ENCODE results near the gene MMP23B.
"Not testable (repeated sequence)": the region's sequence is repeated elsewhere in the genome, so short reads cannot be mapped to it uniquely, and the experiment has no call there.

MMP23B gene

DNA sequence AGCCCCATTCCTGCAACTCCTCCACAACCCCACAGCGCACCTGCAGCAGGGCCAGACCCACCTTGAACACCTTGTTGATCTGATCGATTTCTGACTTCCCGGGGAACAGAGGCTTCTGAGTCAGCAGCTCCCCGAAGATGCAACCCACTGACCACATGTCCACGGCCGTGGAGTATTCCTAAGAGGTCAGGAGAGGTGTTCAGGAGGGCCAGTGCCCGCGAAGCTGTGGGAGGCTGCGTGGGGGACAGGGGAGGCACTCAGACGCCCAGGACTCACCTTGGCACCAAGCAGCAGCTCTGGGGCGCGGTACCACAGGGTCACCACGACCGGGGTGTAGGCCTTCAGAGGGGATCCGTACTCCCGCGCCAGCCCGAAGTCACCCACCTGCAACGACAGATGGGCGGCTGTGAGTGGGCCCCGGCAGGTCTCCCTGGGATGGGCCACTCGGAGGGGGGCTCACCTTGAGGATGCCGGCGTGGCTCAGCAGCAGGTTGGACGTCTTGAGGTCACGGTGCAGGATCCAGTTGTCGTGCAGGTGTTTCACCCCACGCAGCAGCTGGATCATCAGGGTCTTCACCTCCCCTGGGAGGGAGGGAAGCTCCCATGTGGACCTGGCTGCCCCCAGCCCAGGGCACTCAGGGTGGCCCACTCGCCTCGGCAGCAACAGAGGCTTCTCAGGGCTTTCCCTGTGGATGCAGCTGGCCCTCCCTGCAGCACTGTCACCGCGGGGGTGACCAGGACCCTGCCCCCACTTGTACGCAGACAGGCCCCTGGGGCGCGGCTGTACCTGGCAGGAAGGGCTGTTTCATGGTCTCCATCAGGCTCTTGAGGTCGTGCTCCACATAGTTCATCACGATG, 4.9 kb downstream of the MMP23B start:
- not testable (repeated sequence) for DNase-seq

DNA sequence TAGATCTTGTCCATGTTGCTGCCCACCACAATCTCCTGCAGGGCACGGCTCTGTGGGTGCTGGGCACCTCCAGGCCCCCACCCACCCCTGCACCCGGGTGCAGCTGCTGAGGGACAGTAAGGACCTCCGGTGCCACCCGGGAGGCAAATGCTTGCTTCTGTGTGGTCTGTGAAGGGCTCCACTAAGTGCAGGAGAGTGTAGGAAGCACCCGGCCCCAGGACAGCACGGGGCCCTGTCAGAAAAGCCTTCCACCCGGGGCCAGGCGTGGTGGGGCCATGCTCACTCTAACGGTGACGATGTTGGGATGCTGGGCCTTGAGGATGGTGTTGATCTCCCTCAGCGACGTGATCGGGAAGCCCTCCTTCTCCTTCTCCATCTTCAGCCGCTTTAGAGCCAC, 5.5 kb downstream of the MMP23B start:
- not testable (repeated sequence) for DNase-seq

DNA sequence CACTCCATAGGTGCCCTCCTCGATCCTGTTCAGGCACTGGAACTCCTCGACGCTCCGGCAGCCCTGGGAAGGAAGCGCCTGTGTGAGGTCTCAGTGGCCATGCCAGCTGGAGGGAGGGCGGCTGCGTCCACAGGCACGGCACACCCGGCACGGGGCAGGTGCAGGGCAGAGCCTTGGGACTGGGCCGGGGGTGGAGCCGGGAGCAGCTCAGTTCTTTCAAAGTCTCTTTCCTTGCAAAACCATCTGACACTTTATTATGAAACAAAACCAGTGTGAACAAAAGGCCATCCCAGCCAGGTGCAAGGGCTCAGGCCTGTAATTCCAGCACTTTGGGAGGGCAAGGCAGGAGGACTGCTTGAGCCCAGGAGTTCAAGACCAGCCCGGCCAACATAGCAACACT, 6.6 kb downstream of the MMP23B start:
- not testable (repeated sequence) for DNase-seq

DNA sequence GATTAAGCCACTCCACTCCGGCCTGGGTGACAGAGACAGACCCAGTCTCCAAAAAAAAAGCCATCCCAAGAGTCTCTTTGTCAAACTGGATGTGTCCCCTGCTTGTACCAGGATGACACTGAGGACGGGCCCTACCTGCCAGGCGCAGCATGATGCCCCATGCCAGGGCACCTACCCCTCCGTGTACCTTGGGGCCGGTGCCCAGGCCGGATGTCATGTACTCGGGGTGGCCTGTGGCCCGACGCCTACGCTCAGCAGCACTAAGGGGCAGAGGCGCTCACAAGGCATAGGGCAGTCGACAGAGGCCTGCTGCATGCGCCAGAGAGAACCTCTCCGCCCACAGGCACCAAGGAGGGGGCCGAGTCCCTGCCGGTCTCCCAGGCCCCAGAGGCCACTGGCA, 7.4 kb downstream of the MMP23B start:
- not testable (repeated sequence) for DNase-seq

DNA sequence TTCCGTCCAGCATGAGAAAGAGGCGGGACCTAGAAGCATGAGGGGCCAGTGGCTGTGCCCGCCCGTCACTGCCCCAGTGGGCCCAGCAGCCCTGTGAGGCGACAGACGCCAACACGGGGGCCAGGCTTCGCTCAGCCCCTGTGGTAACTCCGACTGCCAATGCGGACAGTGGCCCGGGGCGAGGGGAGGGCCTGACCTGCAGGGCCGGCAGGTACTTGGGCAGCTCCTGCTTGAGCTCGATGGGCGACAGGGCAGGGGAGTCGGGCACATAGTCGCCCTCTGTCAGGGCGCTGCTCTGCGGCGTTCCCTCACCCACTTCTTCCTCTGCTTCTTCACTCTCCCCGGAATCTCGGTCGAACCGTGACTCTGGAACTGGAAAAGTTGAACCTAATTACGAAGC, 8.1 kb downstream of the MMP23B start:
- not testable (repeated sequence) for DNase-seq

DNA sequence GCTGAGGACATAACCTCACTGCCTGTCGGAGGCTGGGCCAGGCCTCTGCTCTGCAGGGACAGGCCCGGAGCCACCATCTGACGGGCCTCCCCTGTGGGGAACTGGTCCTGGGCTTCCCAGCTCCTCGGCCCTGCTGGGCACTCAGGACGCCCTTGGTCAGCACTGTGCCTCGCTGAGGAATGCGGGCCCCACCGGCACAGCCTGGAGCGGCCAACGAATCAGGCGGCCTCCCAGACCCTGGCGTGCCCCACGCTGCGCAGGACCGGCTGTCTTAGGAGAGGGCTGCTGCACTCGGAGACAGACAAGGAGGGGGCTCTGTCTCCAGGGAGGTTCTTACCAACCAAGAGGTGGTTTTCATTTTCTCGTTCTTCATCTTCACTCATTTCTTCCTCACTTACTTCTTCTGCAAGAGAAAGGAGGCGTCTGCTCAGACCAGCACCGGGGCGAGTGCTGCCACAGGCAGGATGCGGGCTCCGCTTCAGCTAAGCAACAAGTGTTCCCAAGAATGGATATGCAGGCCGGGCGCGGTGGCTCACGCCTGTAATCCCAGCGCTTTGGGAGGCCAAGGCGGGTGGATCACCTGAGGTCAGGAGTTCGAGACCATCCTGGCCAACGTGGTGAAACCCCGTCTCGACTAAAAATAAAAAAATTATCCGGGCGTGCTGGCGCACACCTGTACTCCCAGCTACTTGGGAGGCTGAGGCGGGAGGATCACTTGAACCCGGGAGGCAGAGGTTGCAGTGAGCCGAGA, 8.9 kb downstream of the MMP23B start:
- DNase-seq = not testable (repeated sequence)

DNA sequence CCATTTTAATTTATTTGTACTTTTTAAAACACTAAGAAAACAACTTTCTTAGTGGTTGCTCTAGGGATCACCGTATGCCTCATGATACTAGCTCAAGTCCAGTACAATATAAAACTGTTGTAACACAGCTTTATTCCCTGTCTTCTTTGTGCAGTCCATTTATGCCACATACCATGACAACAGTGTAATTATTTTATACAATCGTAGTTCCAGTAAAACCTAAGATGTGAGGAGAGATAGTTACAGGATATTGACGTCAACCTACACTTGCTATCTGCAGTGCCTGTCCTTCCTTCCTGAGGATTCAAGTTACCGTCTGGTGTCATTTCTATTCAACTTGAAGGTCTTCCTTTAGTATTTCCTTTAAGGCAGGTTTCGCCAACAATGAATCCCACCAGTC, 14.4 kb downstream of the MMP23B start:
- DNase-seq = not testable (repeated sequence)

DNA sequence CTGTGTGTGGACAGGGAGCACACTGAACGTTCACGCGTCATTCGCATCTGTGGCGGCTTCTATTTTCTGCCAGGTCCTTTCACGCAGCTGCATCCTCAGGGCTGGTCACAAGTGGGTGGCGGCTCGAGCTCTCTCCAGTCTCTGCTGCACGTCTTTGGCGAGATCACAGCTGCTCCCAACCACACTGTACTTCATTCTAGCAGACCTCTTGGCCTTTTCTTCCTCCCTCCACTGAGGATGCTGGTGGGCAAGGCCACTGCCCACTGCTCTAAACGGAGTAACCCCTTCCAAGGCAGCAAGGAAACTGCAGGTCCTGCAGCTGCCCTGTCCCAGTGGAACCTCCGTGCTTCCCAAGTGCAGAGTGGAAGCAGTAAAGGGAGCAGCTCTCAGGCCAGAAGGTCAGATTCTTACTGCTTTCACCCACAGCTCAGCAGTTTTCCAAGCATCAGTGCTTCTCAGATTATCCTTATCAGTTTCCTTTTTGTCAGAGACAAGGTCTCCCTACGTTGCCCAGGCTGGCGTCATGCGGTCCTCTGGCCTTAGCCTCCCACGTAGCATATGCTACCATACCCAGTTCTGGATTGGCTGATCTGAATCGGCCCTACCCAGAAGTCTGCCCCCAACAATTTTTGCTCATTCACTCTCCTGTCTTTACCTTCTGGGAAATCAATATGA, 15.7 kb downstream of the MMP23B start:
- DNase-seq = not testable (repeated sequence)

DNA sequence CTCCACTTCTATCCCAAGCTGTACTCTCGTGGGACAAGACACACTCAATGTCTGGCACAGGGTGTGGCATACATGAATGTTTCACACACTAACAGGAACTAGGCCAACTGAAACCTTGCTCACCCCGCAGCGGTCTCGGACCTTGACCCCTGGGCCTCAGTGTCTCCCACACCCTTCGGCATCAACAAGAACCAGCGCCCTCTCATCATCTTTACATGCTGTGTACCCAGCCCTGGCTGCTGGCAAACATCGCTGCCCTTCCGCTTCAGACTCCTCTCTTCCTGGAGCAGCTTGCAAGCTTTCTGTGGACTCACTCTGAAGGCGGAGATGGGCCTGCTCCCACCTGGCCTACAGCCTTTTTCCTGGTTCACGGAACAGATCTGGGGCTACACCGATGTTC, 16.3 kb downstream of the MMP23B start:
- DNase-seq = not testable (repeated sequence)

DNA sequence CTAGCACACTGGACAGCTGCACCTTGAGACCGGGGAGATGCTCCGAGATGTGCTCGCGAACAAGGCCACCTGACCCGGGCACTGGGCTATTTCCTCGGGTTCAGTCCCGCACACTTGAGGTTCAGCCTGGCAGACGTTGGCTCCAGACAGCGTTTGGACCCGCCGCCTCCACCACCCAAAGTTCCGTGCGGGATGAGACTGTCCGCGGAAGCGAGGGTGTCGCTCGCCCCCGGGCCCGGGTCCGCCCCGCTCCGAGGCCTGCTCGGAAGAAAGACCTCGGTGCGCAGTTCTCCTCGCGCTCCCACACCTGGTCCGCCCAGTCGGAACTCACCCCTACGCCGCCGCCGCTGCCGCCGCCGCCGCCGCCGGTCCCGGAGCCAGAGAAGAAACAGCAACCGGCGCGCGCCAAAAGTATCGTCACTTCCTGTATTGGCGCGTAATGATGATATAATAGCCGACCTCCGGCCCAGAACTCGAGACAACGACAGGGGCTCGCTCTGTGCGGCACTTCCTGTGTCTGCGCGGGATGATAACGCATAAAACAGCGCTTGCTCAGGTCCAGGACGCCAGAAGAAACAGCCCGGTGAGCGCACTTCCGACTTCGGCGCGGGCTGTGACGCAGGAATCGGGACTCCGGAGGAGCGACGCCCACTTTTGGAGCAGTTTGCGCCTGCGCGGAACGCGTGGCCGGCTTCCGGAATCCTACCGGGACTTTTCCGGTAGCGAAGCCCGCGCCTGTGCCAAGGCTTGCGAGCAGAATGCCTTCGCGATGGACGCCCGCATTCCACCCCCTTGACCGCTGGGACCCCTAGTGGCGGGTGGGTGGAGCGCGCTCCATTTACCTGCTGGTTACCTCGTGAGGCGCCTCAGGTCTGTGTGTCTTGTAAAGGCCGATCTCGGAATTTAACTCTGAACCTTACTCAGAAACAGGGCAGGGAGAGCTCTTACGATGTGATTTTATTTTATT, 26.9 kb downstream of the MMP23B start, which contains the start of gene CDK11B:
Gene CDK11B (minus strand): TSS at position 422 of the 967 bp plus-strand sequence. CDS start 1,519 bp downstream, outside the sequence.
- peak; percentile 75 for DNase-seq

DNA sequence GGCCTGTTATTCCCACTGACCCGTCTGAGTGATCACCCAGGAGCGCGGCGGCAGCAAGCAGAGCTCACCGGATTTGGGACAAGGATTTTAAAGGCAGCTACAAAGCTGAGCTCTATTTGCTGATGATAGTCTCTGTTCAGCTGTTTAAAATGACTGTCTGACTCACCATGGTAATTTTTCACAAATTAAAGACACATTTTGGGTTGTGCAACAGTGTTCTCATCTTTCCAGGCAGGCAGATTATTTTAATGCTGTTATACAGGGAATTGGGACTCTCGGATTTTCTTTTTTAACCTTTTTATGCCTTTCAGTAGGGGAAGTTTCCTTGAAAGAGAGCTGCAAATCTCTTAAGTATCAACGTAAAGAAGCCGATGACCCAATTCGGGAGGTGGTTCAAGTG, 30.4 kb downstream of the MMP23B start:
- DNase-seq = not testable (repeated sequence)

DNA sequence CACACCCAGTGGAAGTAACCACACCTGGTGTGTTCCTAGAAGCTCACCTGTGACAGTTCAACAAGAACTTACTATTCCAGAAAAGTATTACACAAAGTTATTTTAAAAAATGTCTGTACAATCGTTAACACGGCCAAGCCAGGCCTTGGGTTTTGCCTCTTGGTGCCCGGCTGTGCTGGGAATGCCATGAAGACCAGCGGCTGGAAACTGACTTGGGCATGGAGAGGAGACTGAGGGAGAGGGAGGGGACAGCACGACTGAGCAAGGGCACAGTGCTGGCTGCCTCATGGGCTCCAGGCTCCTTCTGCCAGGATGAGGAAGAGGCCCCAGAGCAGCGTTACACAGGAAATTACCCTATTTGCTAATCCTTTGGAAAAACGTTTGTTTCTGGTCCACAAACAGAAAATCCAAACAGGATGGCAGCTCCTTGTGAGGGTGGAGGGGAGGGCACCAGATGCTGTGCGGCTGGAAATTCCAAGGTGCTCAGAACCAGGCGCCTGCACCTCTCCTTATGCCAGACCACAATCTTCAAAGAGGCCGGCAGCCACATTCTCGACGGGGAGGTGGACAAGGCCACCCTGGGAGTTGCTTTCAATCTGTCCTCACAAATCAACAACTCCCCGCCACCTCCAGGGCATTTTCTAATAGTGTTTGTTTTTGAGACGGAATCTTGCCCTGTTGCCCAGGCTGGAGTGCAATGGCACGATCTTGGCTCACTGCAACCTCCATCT, 31.0 kb downstream of the MMP23B start:
- not testable (repeated sequence) for DNase-seq

DNA sequence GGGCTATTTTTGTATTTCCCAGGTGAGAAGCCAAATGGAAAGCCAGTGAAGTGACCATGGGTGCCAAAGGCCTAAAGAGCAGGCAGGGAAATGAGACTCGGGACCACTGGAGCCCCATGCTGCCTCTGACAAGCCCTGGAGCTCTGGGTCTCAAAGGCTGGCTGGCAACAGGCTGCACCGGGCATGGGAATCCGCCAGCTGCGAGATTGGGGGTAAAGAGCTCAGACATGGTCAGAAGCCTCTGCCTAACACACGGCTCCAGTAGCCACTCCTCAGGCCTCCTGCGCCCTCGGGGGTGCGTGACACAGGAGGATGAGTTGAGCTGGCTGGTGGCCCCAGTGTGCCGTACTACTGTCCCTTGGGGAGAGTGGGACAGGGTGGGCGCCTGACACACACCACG, 32.3 kb downstream of the MMP23B start:
- DNase-seq = not testable (repeated sequence)

DNA sequence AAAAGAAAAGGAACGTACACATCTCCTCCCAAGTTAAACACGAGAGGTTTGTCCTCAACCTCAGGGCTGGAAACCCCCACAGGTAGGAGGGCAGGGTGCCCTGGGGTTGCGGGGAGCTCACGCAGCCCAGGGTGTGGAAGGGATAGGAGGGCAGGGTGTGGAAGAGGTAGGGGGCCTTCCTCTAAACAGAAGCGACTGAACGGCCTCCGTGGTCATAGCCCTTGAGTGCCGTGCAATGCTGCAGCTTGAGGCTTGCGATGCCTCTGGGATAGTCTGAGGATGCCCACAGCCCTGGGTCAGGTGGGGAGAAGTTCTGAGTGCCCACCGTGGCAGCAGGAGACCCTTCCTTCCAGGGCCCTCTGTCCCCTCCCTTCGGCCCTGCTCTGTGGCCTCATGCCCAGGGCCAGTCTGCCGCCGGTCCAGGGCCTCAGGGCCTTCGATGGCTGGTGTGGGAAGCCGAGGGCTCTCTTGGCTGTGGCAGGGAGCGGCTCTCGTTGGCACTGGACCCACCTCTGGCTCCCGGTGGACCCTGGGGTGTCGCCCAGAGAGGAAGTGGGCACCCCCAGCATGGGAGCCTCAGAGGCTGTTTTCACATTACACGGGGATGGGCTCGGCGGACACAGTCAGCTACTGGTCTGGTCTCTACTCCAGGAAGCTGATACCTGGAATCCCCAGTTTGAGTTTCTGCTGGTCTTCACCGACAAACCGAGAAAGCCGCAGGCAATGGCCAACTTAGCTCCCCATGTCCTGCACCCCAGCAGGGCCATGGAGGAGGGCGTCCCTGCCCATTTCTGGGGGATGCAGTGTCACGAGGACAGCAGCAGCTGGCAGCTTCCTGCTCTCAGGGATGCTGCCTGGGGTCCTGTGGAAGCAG, 33.2 kb downstream of the MMP23B start:
- no peak for DNase-seq

DNA sequence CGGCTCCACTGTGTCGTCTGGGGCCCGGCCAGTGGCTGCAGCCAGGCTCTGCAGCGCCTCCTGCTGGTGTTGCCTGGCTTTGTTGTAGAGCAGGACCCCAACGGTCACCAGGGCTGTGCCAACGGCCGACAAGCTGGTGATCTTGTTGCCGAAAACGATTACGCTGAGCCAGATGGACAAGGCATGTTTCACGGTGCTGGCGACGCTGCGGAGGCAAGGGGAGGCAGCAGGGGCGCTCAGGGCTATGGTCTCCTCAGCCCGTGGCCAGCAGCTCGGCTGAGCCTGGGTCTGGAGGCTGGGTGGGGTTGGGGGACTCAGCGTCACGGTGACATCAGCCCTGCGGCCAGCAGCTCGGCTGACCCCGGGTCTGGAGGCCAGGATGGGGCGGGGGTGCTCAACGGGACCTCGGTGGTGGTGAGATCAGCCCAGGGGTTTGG, 33.9 kb downstream of the MMP23B start:
- DNase-seq = no peak

DNA sequence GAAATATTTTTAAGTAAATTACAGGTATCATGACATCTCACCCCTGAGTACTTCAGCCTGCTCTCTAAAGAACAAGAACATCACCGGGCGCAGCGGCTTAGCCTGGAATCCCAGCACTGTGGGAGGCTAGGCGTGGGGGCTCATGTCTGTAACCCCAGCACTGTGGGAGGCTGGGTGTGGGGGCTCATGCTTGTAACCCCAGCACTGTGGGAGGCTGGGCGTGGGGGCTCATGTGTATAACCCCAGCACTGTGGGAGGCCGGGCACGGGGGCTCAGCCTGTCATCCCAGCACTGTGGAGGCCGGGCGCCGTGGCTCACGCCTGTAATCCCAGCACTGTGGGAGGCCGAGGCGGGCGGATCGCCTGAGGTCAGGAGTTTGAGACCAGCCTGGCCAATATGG, 34.6 kb downstream of the MMP23B start:
- no peak for DNase-seq

DNA sequence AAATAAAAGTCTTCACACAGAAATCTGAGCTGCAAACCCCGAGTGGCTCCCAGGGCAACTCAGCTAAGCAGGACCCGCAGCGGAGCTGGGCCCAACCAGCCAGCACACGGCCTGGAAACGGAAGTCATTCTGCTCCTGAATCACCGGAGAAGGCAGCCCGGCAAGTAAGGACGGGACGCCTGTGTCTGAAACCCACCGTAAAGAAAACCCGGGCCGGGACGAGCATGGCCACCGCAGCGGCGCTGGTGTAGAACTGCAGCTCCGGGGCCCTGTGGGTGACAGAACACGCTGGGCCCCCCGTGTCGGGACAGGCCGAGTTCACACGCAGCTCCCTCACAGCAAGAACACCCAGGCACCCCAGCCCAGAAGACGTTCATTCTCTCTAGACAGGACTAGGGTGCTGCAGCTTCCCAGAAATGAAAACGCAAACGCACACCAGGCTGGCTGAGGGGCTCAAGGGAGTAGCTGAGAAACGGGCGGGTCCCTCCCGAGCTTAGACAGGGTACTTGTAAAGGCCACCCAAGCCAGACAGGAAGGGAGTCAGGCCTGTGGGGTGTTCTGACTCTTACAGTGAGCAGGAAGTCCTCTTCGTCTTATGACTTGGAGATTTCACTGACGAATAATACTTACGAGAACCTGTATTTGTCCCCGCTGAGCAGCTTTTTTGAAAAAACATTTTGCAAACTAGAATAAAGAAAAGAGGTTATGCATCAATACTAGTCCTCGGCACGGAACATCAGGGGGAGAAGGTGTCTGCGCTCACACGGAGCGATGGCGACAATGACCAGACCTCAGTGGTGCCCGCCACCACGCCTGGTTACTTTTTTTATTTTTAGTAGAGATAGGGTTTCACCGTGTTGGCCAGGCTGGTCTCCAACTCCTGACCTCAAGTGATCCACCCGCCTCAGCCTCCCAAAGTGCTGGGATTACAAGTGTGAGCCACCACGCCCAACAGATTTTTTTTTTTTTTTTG, 37.8 kb downstream of the MMP23B start:
- no peak for DNase-seq

DNA sequence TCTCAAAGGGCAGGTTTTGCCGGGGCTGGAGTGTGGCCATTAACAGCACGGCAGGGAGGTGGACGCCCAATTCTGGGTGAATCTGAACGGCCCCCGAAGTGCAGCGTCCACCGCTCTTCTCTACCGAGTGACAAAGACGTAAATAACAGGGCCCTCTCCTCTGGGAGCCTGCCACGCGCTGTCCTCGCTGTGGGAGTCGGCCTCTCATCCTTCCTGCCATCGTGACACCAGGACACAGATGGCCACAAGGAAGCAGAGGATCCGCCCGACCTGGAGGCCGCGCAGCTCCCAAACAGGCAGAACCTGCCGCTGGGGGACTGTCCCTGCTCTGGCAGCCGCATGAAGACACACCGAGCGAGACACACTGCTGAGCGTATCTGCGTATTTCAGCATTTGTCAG, 38.9 kb downstream of the MMP23B start:
- DNase-seq = no peak

All from NCI-H748 treated with DMSO at 0.1 percent for 48 hours (cell line).